ENCODE measurements around the gene MKNK2.
"Not testable (repeated sequence)": the region's sequence is repeated elsewhere in the genome, so short reads cannot be mapped to it uniquely, and the experiment has no call there.

MKNK2 gene

GRCh38 chr19:2050991-2051772, at the start of gene MKNK2:
TSS of gene MKNK2 (minus strand) at chr19:2051244. CDS start at chr19:2050851, 393 bp downstream.
- peak; percentile 92 for DNase-seq

DNA sequence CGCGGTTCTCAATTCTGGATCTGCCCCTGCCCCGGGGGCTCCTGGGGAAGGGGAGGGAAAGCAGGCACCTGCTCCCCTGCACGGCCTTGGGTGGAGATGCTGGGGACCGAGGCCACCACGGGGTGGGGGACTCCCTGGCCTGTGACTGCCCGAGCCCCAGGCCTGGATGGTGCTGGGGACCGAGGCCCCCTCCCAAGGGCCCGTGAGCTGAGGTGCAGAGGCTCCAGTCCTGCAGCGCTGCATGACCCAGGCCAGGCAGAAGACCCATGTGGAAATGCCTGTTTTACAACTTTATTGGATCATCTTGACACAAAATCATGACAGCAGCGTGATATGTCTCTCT, 49.6 kb upstream of the MKNK2 start:
- DNase-seq = no peak

DNA sequence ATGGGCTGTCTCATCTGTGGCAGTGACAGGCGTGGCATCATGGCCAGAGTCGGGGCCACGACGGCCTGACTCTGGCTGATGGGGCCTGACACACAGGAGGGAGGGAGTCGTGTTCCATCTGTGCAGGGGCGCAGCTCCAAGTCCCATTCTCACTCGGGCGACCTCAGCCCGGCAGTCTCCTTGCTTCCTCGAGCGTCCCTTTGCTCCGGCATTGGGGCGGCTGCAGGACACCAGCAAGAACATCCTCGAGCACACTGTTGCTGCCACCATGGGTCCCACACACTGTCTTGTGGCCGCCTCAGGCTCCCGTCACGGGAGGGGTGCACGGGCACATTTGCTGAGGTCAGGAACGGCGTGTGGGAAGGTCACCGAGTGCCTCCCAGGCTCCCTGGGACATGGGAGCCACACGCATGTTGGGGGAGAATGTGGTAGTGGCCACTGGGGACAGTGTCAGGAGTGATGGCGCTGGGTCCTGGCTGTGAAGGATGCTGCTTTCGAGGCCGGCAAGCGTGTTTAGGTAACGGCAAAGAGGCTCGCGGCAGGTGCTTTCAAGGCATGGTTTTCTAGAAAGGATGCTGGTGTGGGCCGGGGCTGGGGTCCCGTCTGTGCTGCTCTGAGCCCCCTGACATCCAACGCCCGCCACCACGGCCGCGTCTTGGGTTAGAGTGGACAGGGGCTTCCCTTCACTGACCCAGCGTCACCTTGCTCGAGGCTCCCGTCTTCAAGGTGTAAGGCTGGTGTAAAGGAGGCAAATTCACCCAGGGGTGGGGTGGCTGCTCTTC, 49.1 kb upstream of the MKNK2 start:
- DNase-seq = no peak

DNA sequence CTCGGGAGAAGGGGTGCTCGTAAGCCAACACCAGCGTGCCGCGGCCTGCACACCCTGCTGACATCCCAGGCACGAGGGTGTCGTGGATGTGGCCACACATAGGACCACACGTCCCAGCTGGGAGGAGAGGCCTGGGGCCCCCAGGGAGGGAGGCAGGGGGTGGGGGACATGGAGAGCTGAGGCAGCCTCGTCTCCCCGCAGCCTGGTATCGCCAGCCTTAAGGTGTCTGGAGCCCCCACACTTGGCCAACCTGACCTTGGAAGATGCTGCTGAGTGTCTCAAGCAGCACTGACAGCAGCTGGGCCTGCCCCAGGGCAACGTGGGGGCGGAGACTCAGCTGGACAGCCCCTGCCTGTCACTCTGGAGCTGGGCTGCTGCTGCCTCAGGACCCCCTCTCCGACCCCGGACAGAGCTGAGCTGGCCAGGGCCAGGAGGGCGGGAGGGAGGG, 48.0 kb upstream of the MKNK2 start:
- DNase-seq = no peak

- DNase-seq = no peak
Observed at GRCh38 chr19:2097886-2098327, 46.9 kb upstream of the MKNK2 start.

- no peak for DNase-seq
Observed at GRCh38 chr19:2097203-2097885, 46.3 kb upstream of the MKNK2 start.

- DNase-seq = peak; percentile 88
Observed at GRCh38 chr19:2096480-2097202, 45.6 kb upstream of the MKNK2 start, which contains the start of gene IZUMO4. TSS of gene IZUMO4 (plus strand) at chr19:2096915. CDS start at chr19:2096946, 31 bp downstream.

GRCh38 chr19:2096034-2096479, 45.0 kb upstream of the MKNK2 start, which contains the start of gene MOB3A:
TSS of gene MOB3A (minus strand) at chr19:2096326. CDS start at chr19:2078560, 17,766 bp downstream.
- DNase-seq = peak; percentile 88

- DNase-seq = not testable (repeated sequence)
Observed at GRCh38 chr19:2091926-2092525, 41.0 kb upstream of the MKNK2 start.

DNA sequence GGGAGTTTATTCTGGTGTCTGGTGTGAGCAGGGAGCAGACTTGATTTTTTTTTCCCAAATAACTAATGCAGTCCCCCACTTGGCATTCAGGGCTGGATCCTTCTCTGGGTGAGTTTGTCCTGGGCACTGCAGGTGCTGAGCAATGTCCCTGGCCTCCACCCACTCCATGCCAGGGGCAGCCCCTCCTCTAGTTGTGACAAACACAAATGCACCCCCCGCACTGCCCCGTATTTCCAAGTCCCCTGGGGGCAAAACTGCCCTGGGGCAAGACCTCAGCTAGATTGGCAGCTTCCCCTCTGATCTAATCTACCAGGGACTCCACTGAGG, 38.6 kb upstream of the MKNK2 start:
- no peak for DNase-seq

- no peak for DNase-seq
Observed at GRCh38 chr19:2089001-2089711, 38.1 kb upstream of the MKNK2 start.

GRCh38 chr19:2087621-2088100, 36.6 kb upstream of the MKNK2 start:
- no peak for DNase-seq

DNA sequence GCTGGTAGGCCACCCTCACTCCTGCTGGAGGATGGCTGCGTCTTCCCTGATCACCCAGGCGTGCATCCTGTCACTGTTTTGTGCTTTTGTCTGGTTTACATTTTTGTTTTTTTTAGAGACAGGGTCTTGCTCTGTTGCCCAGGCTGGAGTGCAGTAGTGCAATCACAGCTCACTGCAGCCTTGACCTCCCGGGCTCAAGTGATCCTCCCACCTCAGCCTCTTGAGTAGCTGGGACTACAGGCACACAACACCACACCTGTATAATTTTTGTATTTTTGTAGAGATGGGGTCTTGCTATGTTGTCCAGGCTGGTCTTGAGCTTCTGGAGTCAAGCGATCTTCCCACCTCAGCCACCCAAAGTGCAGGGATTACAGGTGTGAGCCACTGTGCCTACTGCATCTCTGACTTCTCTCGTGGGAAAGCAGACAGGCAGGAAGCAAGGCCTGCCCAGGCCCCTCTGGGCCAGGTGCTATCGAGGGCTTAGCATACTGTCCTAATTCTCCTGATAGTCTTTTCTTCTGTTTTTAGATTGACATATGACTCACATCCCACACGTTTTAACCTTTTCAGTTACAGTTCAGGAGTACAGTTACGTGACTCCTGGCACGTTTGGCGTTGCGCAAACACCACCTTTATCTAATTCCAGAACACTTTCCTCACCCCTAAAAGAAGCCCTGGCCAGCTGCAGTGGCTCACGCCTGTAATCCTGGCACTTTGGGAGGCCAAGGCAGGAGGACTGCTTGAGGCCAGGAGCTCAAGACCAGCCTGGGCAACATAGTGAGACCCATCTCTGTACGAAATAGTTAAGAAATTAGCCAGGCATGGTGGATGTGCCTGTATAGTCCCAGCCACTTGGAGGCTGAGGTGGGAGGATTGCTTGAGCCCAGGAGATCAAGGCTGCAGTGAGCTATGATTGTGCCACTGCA, 35.9 kb upstream of the MKNK2 start:
- DNase-seq = not testable (repeated sequence)

- peak; percentile 92 for DNase-seq
Observed at GRCh38 chr19:2084993-2085720, 34.1 kb upstream of the MKNK2 start.

GRCh38 chr19:2083174-2083854, 32.3 kb upstream of the MKNK2 start:
- DNase-seq = no peak

GRCh38 chr19:2081873-2082810, 31.1 kb upstream of the MKNK2 start:
- DNase-seq = peak; percentile 56

- no peak for DNase-seq
Observed at GRCh38 chr19:2080336-2080988, 29.4 kb upstream of the MKNK2 start.

All from KG1 (cell line).